GM18499 (cell line): ENCODE measurements around the gene KCNIP4.
A peak's percentile ranks its signal among the peaks of the same experiment; 100 is the strongest.

ENCODE experiments used
- ATAC-seq: cut with Tn5 transposase; IDR thresholded peaks from one replicate; pipeline ENCODE4 v1.9.1; 2021; ENCODE audit warnings: moderate number of reproducible peaks; ENCODE audit not compliant: insufficient read depth, unreplicated experiment

KCNIP4 gene

GRCh38 chr4:21769404-21770147 is 179.0 kb downstream of the KCNIP4 start:
- no peak for ATAC-seq

- no peak for ATAC-seq
Measured at GRCh38 chr4:21768349-21769310, 179.9 kb downstream of the KCNIP4 start.

GRCh38 chr4:21765810-21766407 is 182.7 kb downstream of the KCNIP4 start:
- ATAC-seq, result peak; percentile 56

GRCh38 chr4:21763855-21764254 is 184.7 kb downstream of the KCNIP4 start:
- no peak for ATAC-seq

GRCh38 chr4:21757248-21757647 is 191.3 kb downstream of the KCNIP4 start:
- no peak for ATAC-seq

- ATAC-seq, result no peak
Measured at GRCh38 chr4:21753084-21753760, 195.3 kb downstream of the KCNIP4 start.

GRCh38 chr4:21752616-21753015 is 196.0 kb downstream of the KCNIP4 start:
- no peak for ATAC-seq

- no peak for ATAC-seq
Measured at GRCh38 chr4:21749924-21750323, 198.6 kb downstream of the KCNIP4 start.

- ATAC-seq, result no peak
Measured at GRCh38 chr4:21749412-21749811, 199.2 kb downstream of the KCNIP4 start.

GRCh38 chr4:21744046-21744445 is 204.5 kb downstream of the KCNIP4 start:
- ATAC-seq, result no peak

GRCh38 chr4:21742326-21742725 is 206.2 kb downstream of the KCNIP4 start:
- no peak for ATAC-seq

- ATAC-seq, result no peak
Measured at GRCh38 chr4:21738821-21739220, 209.8 kb downstream of the KCNIP4 start.

- ATAC-seq, result no peak
Measured at GRCh38 chr4:21735866-21736265, 212.7 kb downstream of the KCNIP4 start.

GRCh38 chr4:21733894-21734630 is 214.5 kb downstream of the KCNIP4 start:
- ATAC-seq, result no peak

- ATAC-seq, result no peak
Measured at GRCh38 chr4:21728304-21728703, 220.3 kb downstream of the KCNIP4 start.

GRCh38 chr4:21726255-21726815 is 222.2 kb downstream of the KCNIP4 start:
- no peak for ATAC-seq

GRCh38 chr4:21722157-21722839 is 226.3 kb downstream of the KCNIP4 start:
- ATAC-seq, result no peak

- no peak for ATAC-seq
Measured at GRCh38 chr4:21716531-21716930, 232.0 kb downstream of the KCNIP4 start.
